ENCODE results near the gene ASIC4. TPM values are rescaled to one million over a fixed set of nuclear protein-coding genes. Genes with fewer than 3 reads are reported as not detected.
A peak's percentile ranks its signal among the peaks of the same experiment; 100 is the strongest.

The ASIC4 gene
- total and polyA plus RNA-seq, 2 of the 13 experiments (the other 11 are each of a cell fraction or from before 2014, with no cell fraction given): 0.03 TPM; not detected in 1

GRCh38 chr2:219512524-219513216 is 1.6 kb upstream of the ASIC4 start (continued):
- TF ChIP-seq RBM39 (IDR thresholded peaks at IDR 0.05; ENCODE audit: low read depth, low read length, poor library complexity, severe bottlenecking) (no peak), NFE2L2 (IDR thresholded peaks at IDR 0.05; ENCODE audit: low read length) (no peak), ZNF20 (CRISPR knock-in tag; IDR thresholded peaks at IDR 0.05) (no peak), RARA (CRISPR knock-in tag; IDR thresholded peaks at IDR 0.05) (no peak), NR1H2 (CRISPR knock-in tag; IDR thresholded peaks at IDR 0.05; ENCODE audit: borderline replicate concordance, low read depth) (no peak), SMAD9 (CRISPR knock-in tag; IDR thresholded peaks at IDR 0.05) (no peak), CBX5 (CRISPR knock-in tag; IDR thresholded peaks at IDR 0.05; ENCODE audit: borderline replicate concordance) (no peak), ZKSCAN1 (IDR thresholded peaks at IDR 0.05; ENCODE audit: low read length) (no peak), SRSF1 (optimal IDR thresholded peaks at IDR 0.05; ENCODE audit: low read depth, low read length) (no peak), DZIP1 (CRISPR knock-in tag; IDR thresholded peaks at IDR 0.05) (no peak), ZFAT (CRISPR knock-in tag; conservative IDR thresholded peaks at IDR 0.05) (no peak), GPBP1L1 (CRISPR knock-in tag; IDR thresholded peaks at IDR 0.05) (no peak), ZBTB14 (CRISPR knock-in tag; IDR thresholded peaks at IDR 0.05) (no peak), ZNF543 (CRISPR knock-in tag; IDR thresholded peaks at IDR 0.05) (peak; percentile 68; the same call in 1 of the 2 replicates), ZNF850 (CRISPR knock-in tag; conservative IDR thresholded peaks at IDR 0.05) (no peak), RFXAP (CRISPR knock-in tag; IDR thresholded peaks at IDR 0.05; ENCODE audit: borderline replicate concordance) (no peak), GTF2F1 (IDR thresholded peaks at IDR 0.05; ENCODE audit: low read length) (no peak), ZNF260 (CRISPR knock-in tag; IDR thresholded peaks at IDR 0.05; ENCODE audit: borderline replicate concordance, low read depth) (no peak)
- TF ChIP-seq, protein P1, sequence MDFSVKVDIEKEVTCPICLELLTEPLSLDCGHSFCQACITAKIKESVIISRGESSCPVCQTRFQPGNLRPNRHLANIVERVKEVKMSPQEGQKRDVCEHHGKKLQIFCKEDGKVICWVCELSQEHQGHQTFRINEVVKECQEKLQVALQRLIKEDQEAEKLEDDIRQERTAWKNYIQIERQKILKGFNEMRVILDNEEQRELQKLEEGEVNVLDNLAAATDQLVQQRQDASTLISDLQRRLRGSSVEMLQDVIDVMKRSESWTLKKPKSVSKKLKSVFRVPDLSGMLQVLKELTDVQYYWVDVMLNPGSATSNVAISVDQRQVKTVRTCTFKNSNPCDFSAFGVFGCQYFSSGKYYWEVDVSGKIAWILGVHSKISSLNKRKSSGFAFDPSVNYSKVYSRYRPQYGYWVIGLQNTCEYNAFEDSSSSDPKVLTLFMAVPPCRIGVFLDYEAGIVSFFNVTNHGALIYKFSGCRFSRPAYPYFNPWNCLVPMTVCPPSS (IDR thresholded peaks at IDR 0.05): no peak
- TF ChIP-seq, protein P2, sequence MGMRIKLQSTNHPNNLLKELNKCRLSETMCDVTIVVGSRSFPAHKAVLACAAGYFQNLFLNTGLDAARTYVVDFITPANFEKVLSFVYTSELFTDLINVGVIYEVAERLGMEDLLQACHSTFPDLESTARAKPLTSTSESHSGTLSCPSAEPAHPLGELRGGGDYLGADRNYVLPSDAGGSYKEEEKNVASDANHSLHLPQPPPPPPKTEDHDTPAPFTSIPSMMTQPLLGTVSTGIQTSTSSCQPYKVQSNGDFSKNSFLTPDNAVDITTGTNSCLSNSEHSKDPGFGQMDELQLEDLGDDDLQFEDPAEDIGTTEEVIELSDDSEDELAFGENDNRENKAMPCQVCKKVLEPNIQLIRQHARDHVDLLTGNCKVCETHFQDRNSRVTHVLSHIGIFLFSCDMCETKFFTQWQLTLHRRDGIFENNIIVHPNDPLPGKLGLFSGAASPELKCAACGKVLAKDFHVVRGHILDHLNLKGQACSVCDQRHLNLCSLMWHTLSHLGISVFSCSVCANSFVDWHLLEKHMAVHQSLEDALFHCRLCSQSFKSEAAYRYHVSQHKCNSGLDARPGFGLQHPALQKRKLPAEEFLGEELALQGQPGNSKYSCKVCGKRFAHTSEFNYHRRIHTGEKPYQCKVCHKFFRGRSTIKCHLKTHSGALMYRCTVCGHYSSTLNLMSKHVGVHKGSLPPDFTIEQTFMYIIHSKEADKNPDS (CRISPR knock-in tag; IDR thresholded peaks at IDR 0.05): no peak

Measured in HepG2 (cell line).